RWPE2 (cell line): ENCODE data around the gene CHCHD1.

Experiments
- ATAC-seq: fragments of 200-7000 bp; cut with Tn5 transposase; 3 replicates; pipeline ENCODE4 v1.9.1; 2021; ENCODE audit warnings: low read depth
- DNase-seq: peaks from one replicate; pipeline ENCODE4 v3.0.0-alpha.2; 2020; ENCODE audit warnings: low spot score
- H3K27ac ChIP-seq: fragments of 450-650 bp; 2 replicates; pipeline ENCODE4 v1.5.1; 2017; ENCODE audit warnings: mild to moderate bottlenecking; ENCODE audit not compliant: poor library complexity, severe bottlenecking
- H3K27me3 ChIP-seq: fragments of 250-450 bp; sonication (Bioruptor Pico); 2 replicates; pipeline ENCODE4 v1.5.1; 2021; ENCODE audit warnings: mild to moderate bottlenecking, moderate library complexity; ENCODE audit not compliant: insufficient read depth, poor library complexity, severe bottlenecking
- H3K36me3 ChIP-seq: fragments of 250-450 bp; sonication (Bioruptor Pico); 2 replicates; pipeline ENCODE4 v1.5.1; 2020; ENCODE audit warnings: low read depth, mild to moderate bottlenecking, moderate library complexity
- H3K4me1 ChIP-seq: fragments of 250-450 bp; sonication (Bioruptor Pico); 2 replicates; pipeline ENCODE4 v1.5.1; 2021; ENCODE audit warnings: mild to moderate bottlenecking, moderate library complexity; ENCODE audit not compliant: insufficient read depth, poor library complexity, severe bottlenecking
- H3K4me3 ChIP-seq: fragments of 250-450 bp; sonication (Bioruptor Pico); 2 replicates; pipeline ENCODE4 v1.5.1; 2021; ENCODE audit warnings: mild to moderate bottlenecking, moderate library complexity; ENCODE audit not compliant: severe bottlenecking
- H3K9me3 ChIP-seq: fragments of 250-450 bp; sonication (Bioruptor Pico); 2 replicates; pipeline ENCODE4 v1.5.1; 2021; ENCODE audit warnings: mild to moderate bottlenecking, moderate library complexity; ENCODE audit not compliant: severe bottlenecking
- CTCF ChIP-seq: fragments of 450-650 bp; IDR thresholded peaks from one replicate; pipeline ENCODE4 v1.5.1; 2017; ENCODE audit warnings: mild to moderate bottlenecking, moderate library complexity; ENCODE audit not compliant: poor library complexity, severe bottlenecking

Gene CHCHD1

GRCh38 chr10:73819081-73819480, 37.2 kb downstream of the CHCHD1 start:
- Histone ChIP-seq H3K4me1 (peaks cover 27% of the 10 kb centered on the region), H3K36me3 (peaks cover 17% of the 10 kb centered on the region), H3K9me3 (no peaks in the 10 kb centered on the region), H3K27ac (peak overlapping the region; percentile 84), H3K27me3 (no peaks in the 10 kb centered on the region), H3K4me3 (no peak overlapping the region)
- no peak for TF ChIP-seq CTCF
- DNase-seq, result no peak
- ATAC-seq, result no peak

GRCh38 chr10:73819513-73820093, 37.8 kb downstream of the CHCHD1 start:
- Histone ChIP-seq H3K4me1 (peaks cover 27% of the 10 kb centered on the region), H3K27ac (peak overlapping the region; percentile 84), H3K9me3 (no peaks in the 10 kb centered on the region), H3K36me3 (peaks cover 17% of the 10 kb centered on the region), H3K4me3 (no peak overlapping the region), H3K27me3 (no peaks in the 10 kb centered on the region)
- DNase-seq (no peak), ATAC-seq (peak; percentile 74)
- peak; percentile 52 for TF ChIP-seq CTCF

GRCh38 chr10:73823391-73823790, 41.5 kb downstream of the CHCHD1 start:
- DNase-seq, result no peak
- Histone ChIP-seq H3K9me3 (no peaks in the 10 kb centered on the region), H3K4me3 (no peak overlapping the region), H3K4me1 (peaks cover 22% of the 10 kb centered on the region), H3K27me3 (no peaks in the 10 kb centered on the region), H3K27ac (no peak overlapping the region), H3K36me3 (peaks cover 17% of the 10 kb centered on the region)
- no peak for ATAC-seq
- no peak for TF ChIP-seq CTCF

- H3K4me1 ChIP-seq, result peaks cover 21% of the 10 kb centered on the region
Observed at GRCh38 chr10:73824146-73824725, 42.4 kb downstream of the CHCHD1 start.

More at GRCh38 chr10:73824146-73824725, 42.4 kb downstream of the CHCHD1 start:
- H3K36me3 ChIP-seq, result peaks cover 21% of the 10 kb centered on the region
- H3K4me3 ChIP-seq, result no peak overlapping the region
- ATAC-seq (no peak), DNase-seq (no peak)
- no peak overlapping the region for H3K27ac ChIP-seq
- H3K9me3 ChIP-seq, result no peaks in the 10 kb centered on the region
- H3K27me3 ChIP-seq, result no peaks in the 10 kb centered on the region
- no peak for TF ChIP-seq CTCF
